A673 (cell line): ENCODE measurements around the gene CLCN2.

Experiments
- EZH2 ChIP-seq: fragments of 200-600 bp; sonication (generic); IDR thresholded peaks from 2 replicates; pipeline ENCODE4 v1.6.1; 2017; ENCODE audit warnings: borderline replicate concordance, low read depth, mild to moderate bottlenecking, mixed read lengths, antibody characterized with exemption, low read length; ENCODE audit not compliant: poor library complexity, severe bottlenecking
- TF ChIP-seq, protein P1 (sequence below): fragments of 300-800, 200-600 bp; sonication (generic); conservative IDR thresholded peaks from 2 replicates; pipeline ENCODE4 v1.5.1; 2017; ENCODE audit warnings: low read depth, mild to moderate bottlenecking, antibody characterized with exemption, low read length, moderate library complexity, mixed read lengths

GRCh38 chr3:184366619-184367289 lies 5.3 kb upstream of the CLCN2 start:
- TF ChIP-seq, protein P1, sequence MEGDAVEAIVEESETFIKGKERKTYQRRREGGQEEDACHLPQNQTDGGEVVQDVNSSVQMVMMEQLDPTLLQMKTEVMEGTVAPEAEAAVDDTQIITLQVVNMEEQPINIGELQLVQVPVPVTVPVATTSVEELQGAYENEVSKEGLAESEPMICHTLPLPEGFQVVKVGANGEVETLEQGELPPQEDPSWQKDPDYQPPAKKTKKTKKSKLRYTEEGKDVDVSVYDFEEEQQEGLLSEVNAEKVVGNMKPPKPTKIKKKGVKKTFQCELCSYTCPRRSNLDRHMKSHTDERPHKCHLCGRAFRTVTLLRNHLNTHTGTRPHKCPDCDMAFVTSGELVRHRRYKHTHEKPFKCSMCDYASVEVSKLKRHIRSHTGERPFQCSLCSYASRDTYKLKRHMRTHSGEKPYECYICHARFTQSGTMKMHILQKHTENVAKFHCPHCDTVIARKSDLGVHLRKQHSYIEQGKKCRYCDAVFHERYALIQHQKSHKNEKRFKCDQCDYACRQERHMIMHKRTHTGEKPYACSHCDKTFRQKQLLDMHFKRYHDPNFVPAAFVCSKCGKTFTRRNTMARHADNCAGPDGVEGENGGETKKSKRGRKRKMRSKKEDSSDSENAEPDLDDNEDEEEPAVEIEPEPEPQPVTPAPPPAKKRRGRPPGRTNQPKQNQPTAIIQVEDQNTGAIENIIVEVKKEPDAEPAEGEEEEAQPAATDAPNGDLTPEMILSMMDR, result no peak
- TF ChIP-seq EZH2, result no peak
